Stimulated activated CD4-positive, alpha-beta T cell treated with anti-CD3 and anti-CD28 coated beads, Interleukin-15, amount 100 ng/mL, for 1 hour (primary cell): ENCODE measurements around the gene LINC01488.

Source experiments
- DNase-seq, 2 donors: peaks; one replicate each; pipeline ENCODE4 v3.0.0-alpha.2; 2020; ENCODE audit warnings: low read depth in 1 of 2, low spot score in 1 of 2

LINC01488 gene

DNA sequence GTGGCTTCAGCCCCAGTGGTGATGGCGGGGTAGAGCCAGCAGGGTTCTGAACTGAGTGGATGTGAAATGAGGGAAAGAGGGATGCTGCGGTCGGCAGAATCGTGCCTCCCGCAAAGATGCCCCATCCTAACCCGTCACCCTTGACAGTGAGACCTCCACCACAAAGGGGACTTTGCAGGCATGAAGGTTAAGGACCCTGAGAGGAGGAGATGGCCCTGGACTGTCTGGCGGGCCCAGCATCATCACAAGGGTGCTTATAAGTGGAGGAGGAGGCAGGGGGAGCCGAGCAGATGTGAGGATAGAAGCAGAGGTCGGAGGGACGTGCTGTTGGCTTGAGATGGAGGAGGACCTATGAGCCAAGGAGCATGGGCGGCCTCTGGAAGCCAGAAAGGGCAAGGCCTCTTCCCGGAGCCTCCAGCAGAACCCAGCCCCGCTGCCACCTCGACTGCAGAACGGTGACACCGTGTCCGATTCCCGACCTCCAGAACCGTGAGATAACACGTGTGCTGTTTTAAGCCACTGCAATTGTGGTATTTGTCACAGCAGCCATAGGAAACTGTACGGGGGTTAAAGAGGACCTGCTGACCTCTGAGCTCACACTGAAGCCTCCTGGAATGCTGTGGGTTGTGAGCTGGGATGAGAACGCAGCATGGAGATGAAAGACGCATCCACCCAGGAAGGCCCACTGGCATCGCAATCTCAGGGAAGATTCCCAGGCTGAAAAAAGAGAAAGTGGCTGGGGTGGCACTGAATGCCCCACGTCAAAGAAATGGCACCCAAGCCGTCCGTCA lies 10.9 kb downstream of the LINC01488 start:
- DNase-seq, result no peak

GRCh38 chr11:69493931-69494821 lies 12.7 kb downstream of the LINC01488 start:
- DNase-seq, result no peak

DNA sequence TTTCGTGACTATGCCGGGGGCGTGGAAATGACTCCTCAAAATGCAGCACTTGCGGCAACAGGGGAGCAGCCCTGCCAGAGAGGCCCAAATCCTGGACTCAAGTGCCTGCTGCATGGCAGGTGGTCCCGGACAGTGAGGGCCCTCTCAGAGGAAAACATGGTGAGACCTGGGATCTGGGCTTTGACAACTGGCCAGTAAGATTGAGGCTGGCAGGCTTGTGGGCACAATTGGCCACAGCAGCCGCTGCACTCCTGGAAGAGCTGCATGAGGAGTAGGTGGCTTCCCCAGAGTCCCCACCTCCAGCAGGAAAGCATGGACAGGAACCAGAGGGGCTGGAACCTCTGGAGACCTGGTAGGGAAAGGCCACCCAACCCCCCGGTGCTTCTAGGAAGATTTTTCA lies 13.4 kb downstream of the LINC01488 start:
- no peak for DNase-seq

GRCh38 chr11:69495441-69496201 lies 14.2 kb downstream of the LINC01488 start:
- no peak for DNase-seq

DNA sequence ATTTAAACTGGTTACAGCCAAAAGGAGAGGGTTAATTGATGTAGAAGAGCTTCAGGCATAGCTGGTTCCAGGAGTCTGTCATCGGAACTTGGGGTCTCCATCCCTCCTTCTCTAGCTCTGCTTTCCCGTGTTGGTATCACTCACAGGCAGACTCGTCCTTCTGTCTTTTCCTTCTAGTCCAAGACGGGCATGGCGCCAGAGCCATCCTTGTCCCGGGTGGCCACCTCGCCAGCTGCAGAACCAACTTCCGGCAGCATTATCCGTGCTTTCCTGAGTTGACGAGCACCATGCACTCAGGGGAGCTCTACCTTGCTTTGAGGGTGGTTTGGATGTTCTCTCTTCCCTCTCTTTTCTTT lies 14.7 kb downstream of the LINC01488 start:
- no peak for DNase-seq

DNA sequence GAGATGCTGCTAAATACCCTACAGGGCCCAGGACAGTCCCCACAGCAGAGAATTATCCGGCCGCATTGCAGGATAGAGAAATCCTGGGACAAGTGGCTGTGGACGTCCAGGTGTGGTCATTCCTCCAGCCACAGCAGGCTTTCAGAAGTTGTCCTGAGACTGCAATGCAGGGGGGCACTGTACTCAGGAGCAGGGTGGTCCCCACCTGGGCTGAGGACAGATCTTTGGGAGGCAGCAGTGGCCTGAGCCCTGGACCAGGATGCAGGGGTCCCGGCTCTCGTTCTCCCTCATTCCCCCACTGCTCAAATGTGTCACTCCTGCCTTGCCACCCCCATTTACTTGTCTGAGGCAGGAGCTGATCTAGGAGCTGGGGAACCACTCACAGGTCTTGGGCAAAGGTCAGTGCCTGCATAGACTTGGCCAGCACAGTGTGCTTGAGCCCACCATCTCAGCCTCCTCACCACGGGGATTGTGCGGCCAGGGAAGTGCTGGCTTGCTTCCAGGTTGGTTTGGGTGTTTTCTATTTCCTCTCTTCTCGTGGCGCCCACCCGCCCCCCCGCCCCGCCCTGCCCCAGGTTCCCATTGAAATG lies 15.3 kb downstream of the LINC01488 start:
- no peak for DNase-seq

DNA sequence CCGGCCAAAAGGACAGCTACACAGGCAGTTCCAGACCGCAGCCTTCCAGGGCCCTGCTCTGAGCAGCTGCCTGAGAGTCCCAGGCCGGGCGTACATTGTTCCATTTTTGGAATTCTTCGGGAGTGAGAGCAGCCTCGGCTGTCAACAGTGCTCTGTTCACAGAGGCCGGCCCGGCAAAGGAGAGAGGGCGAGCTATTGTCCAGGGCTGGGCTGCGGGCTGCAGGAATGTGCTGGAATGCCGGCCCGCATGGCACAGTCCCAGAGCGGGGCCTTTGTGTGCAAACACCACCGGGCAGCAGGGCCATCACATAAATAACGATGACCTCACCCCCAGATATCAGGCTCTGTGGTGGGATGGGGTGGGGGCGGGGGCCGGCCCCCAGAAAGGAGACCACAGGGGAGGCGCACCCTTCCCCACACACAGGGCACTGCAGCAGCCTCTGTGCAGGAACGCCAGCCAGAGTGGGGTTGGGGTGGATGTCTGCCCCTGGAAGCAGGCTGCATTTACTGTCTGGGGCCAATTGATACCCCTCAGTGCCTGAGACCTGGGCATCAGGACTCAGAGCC lies 15.8 kb downstream of the LINC01488 start:
- no peak for DNase-seq

- DNase-seq, result no peak
Observed at GRCh38 chr11:69498614-69499175, 17.2 kb downstream of the LINC01488 start.

DNA sequence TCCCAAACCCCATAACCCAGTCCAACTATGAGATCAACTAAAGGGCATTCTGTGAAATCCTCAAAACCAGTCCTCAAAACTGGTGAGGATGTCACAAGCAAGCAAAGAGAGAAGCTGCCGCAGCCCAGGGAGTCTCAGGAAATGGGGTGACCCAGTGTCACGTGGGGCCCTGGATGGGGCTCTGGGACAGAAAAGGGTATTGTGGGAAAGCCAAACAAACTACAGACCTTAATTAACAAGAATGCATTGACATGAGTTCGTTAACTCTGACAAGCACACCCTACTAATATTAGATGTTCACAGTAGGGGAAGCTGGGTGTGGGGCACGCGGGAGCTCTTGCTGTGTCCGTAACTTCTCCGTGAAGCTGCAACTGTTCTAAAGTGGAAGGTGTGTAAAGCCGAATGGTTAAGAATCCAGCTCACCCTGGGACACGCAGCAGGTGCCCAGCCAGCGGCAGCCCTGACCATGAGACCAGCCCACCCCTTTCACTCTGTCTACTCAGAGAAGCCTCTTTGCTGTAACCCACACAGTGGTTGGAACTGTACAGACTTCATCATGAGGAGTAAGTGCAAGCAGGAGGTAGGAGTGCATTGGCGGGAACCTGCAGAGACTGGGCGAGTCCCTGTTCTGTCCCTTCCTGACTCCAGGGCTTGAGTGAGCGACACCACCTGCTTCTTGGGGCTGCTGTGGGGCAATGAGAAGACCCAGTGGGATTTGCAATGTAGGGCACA lies 17.9 kb downstream of the LINC01488 start:
- DNase-seq, result no peak

GRCh38 chr11:69499918-69500284 lies 18.4 kb downstream of the LINC01488 start:
- no peak for DNase-seq

GRCh38 chr11:69500285-69501120 lies 19.0 kb downstream of the LINC01488 start:
- no peak for DNase-seq

- DNase-seq, result no peak
Observed at GRCh38 chr11:69501121-69501489, 19.6 kb downstream of the LINC01488 start.

GRCh38 chr11:69501891-69502860 lies 20.7 kb downstream of the LINC01488 start:
- no peak for DNase-seq

- no peak for DNase-seq
Observed at GRCh38 chr11:69504127-69504526, 22.7 kb downstream of the LINC01488 start.

GRCh38 chr11:69504576-69505335 lies 23.3 kb downstream of the LINC01488 start:
- DNase-seq, result no peak

GRCh38 chr11:69508974-69509373 lies 27.5 kb downstream of the LINC01488 start:
- no peak for DNase-seq

- DNase-seq, result no peak
Observed at GRCh38 chr11:69509381-69509780, 27.9 kb downstream of the LINC01488 start.
